HCT116 (cell line): ENCODE measurements around the gene NDST3.

ENCODE experiments used
- CEBPB ChIP-seq: IDR thresholded peaks from 2 replicates; pipeline ENCODE4 v1.6.1; 2012; ENCODE audit warnings: low read depth
- ELF1 ChIP-seq: IDR thresholded peaks from 2 replicates; pipeline ENCODE4 v1.6.1; 2012; ENCODE audit warnings: low read depth, borderline replicate concordance
- EZH2 ChIP-seq: fragments of 200-600 bp; sonication (generic); IDR thresholded peaks from 2 replicates; pipeline ENCODE4 v1.6.1; 2017; ENCODE audit warnings: antibody characterized with exemption, mixed run types
- EZH2phosphoT487 ChIP-seq: fragments of 200-600 bp; IDR thresholded peaks from 2 replicates; pipeline ENCODE4 v1.6.1; 2018; ENCODE audit warnings: antibody characterized with exemption, borderline replicate concordance
- JUND ChIP-seq: IDR thresholded peaks from 2 replicates; pipeline ENCODE4 v1.6.1; 2012
- POLR2A ChIP-seq: IDR thresholded peaks from 2 replicates; pipeline ENCODE4 v1.7.0; 2011; ENCODE audit warnings: borderline replicate concordance; ENCODE audit not compliant: insufficient read depth, insufficient read length; ENCODE audit errors: extremely low read depth
- POLR2AphosphoS5 ChIP-seq: IDR thresholded peaks from 2 replicates; pipeline ENCODE4 v1.6.1; 2011; ENCODE audit warnings: mild to moderate bottlenecking, low read depth, low read length, moderate library complexity
- RAD21 ChIP-seq: IDR thresholded peaks from 2 replicates; pipeline ENCODE4 v1.6.1; 2012; ENCODE audit warnings: low read depth, mild to moderate bottlenecking
- SP1 ChIP-seq: IDR thresholded peaks from 2 replicates; pipeline ENCODE4 v1.6.1; 2012; ENCODE audit warnings: low read depth
- ZFX ChIP-seq: fragments of 450-650 bp; IDR thresholded peaks from 2 replicates; pipeline ENCODE4 v1.6.1; 2017
- TF ChIP-seq, protein P1 (sequence below): IDR thresholded peaks from 2 replicates; pipeline ENCODE4 v1.6.1; 2012; ENCODE audit warnings: low read depth
- TF ChIP-seq, protein P2 (sequence below), 3 experiments: fragments of 200-600 bp in 1 of 3; sonication (generic) in 1 of 3; IDR thresholded peaks in 2 of 3; conservative IDR thresholded peaks in 1 of 3; 2 replicates each; pipeline ENCODE4 v1.5.1; 2012 to 2017; ENCODE audit warnings: low read depth in 2 of 3, low read length in 2 of 3, antibody characterized with exemption in 1 of 3, borderline replicate concordance in 1 of 3, control low read depth in 1 of 3, mild to moderate bottlenecking in 1 of 3, mixed read lengths in 1 of 3, mixed run types in 1 of 3, moderate library complexity in 1 of 3; ENCODE audit not compliant: insufficient read depth in 1 of 3
- TF ChIP-seq, protein P3 (sequence below): IDR thresholded peaks from 2 replicates; pipeline ENCODE4 v1.6.1; 2012

DNA sequence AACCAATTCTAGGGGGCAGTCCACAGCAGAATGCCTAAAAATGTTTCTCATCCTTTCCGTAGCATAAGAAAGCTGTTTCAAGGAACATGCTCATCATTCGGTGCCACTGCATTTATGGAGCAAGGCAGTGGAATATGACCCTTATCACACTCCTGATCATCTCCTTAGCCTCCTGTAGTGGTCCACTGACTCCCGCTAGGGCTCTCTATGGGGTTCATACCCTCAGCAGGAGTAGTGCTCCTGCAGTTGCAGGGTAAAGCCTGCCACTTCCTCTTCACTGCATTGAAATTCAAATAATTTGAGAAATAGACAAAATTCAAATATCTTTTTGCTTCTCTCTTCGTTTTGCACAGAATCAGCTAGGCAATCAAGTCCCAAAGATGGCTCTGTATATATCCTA, 107.0 kb downstream of the NDST3 start:
- no peak for TF ChIP-seq POLR2A
- TF ChIP-seq, protein P1, sequence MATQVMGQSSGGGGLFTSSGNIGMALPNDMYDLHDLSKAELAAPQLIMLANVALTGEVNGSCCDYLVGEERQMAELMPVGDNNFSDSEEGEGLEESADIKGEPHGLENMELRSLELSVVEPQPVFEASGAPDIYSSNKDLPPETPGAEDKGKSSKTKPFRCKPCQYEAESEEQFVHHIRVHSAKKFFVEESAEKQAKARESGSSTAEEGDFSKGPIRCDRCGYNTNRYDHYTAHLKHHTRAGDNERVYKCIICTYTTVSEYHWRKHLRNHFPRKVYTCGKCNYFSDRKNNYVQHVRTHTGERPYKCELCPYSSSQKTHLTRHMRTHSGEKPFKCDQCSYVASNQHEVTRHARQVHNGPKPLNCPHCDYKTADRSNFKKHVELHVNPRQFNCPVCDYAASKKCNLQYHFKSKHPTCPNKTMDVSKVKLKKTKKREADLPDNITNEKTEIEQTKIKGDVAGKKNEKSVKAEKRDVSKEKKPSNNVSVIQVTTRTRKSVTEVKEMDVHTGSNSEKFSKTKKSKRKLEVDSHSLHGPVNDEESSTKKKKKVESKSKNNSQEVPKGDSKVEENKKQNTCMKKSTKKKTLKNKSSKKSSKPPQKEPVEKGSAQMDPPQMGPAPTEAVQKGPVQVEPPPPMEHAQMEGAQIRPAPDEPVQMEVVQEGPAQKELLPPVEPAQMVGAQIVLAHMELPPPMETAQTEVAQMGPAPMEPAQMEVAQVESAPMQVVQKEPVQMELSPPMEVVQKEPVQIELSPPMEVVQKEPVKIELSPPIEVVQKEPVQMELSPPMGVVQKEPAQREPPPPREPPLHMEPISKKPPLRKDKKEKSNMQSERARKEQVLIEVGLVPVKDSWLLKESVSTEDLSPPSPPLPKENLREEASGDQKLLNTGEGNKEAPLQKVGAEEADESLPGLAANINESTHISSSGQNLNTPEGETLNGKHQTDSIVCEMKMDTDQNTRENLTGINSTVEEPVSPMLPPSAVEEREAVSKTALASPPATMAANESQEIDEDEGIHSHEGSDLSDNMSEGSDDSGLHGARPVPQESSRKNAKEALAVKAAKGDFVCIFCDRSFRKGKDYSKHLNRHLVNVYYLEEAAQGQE, result no peak
- TF ChIP-seq EZH2, result no peak
- no peak for TF ChIP-seq ELF1
- TF ChIP-seq POLR2AphosphoS5, result no peak
- TF ChIP-seq EZH2phosphoT487, result no peak
- TF ChIP-seq, protein P2, sequence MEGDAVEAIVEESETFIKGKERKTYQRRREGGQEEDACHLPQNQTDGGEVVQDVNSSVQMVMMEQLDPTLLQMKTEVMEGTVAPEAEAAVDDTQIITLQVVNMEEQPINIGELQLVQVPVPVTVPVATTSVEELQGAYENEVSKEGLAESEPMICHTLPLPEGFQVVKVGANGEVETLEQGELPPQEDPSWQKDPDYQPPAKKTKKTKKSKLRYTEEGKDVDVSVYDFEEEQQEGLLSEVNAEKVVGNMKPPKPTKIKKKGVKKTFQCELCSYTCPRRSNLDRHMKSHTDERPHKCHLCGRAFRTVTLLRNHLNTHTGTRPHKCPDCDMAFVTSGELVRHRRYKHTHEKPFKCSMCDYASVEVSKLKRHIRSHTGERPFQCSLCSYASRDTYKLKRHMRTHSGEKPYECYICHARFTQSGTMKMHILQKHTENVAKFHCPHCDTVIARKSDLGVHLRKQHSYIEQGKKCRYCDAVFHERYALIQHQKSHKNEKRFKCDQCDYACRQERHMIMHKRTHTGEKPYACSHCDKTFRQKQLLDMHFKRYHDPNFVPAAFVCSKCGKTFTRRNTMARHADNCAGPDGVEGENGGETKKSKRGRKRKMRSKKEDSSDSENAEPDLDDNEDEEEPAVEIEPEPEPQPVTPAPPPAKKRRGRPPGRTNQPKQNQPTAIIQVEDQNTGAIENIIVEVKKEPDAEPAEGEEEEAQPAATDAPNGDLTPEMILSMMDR (IDR thresholded peaks at IDR 0.05 in 2 of 3, conservative IDR thresholded peaks at IDR 0.05 in 1 of 3; ENCODE audit: borderline replicate concordance in 1 of 3, insufficient read depth in 1 of 3, low read depth in 2 of 3, low read length in 2 of 3), result no peak
- no peak for TF ChIP-seq ZFX
- no peak for TF ChIP-seq RAD21
- TF ChIP-seq, protein P3, sequence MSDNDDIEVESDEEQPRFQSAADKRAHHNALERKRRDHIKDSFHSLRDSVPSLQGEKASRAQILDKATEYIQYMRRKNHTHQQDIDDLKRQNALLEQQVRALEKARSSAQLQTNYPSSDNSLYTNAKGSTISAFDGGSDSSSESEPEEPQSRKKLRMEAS, result no peak
- TF ChIP-seq JUND, result no peak
- no peak for TF ChIP-seq CEBPB
- no peak for TF ChIP-seq SP1
